HFF-Myc (cell line): ENCODE data around the gene ZNF3.

Experiments used
- DNase-seq: peaks from one replicate; pipeline ENCODE4 v3.0.0-alpha.2; 2011; ENCODE audit warnings: low read depth; ENCODE audit errors: extremely low read depth
- H3K4me3 ChIP-seq: replicated peaks from 2 replicates; pipeline ENCODE4 v1.5.1; 2011; ENCODE audit warnings: low read depth, mild to moderate bottlenecking, control low read depth, low read length
- CTCF ChIP-seq: IDR thresholded peaks from 2 replicates; pipeline ENCODE4 v1.5.1; 2012; ENCODE audit warnings: mild to moderate bottlenecking, low read depth, low read length, control low read depth; ENCODE audit errors: missing control alignments

ZNF3 gene

DNA sequence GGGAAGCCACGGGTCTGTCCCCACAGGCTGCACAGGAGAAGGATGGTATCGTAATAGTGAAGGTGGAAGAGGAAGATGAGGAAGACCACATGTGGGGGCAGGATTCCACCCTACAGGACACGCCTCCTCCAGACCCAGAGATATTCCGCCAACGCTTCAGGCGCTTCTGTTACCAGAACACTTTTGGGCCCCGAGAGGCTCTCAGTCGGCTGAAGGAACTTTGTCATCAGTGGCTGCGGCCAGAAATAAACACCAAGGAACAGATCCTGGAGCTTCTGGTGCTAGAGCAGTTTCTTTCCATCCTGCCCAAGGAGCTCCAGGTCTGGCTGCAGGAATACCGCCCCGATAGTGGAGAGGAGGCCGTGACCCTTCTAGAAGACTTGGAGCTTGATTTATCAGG is 58.0 kb downstream of the ZNF3 start:
- no peak for DNase-seq
- H3K4me3 ChIP-seq = no peak overlapping the region
- TF ChIP-seq CTCF = no peak

- no peak overlapping the region for H3K4me3 ChIP-seq
- no peak for DNase-seq
- no peak for TF ChIP-seq CTCF
Observed at GRCh38 chr7:100022621-100023020, 58.9 kb downstream of the ZNF3 start.

- DNase-seq = no peak
- H3K4me3 ChIP-seq = no peak overlapping the region
- no peak for TF ChIP-seq CTCF
Observed at GRCh38 chr7:100021297-100021696, 60.2 kb downstream of the ZNF3 start.
